GM18505 (cell line): ENCODE measurements around the gene OR4C15.
A peak's percentile ranks its signal among the peaks of the same experiment; 100 is the strongest.

Source experiments
- ATAC-seq: cut with Tn5 transposase; IDR thresholded peaks from one replicate; pipeline ENCODE4 v1.9.1; 2021; ENCODE audit not compliant: unreplicated experiment
- POLR2A ChIP-seq: IDR thresholded peaks from 4 replicates; pipeline ENCODE4 v1.6.1; 2011; ENCODE audit warnings: borderline replicate concordance; ENCODE audit not compliant: insufficient read depth, insufficient read length; ENCODE audit errors: extremely low read depth

Gene OR4C15

DNA sequence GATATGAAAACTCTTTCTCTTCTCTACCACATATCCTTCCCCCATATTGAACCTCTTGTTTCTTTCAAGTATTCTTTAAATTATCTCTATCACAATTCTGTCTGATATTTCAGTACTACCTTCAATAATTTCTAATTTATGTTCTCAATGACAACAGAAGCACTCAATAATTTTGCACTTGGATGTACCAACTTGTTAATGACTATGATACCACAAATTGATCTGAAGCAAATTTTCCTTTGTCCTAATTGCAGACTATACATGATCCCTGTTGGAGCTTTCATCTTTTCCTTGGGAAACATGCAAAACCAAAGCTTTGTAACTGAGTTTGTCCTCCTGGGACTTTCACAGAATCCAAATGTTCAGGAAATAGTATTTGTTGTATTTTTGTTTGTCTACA, at the start of gene OR4C15:
OR4C15 (plus strand) TSS at position 301 of the 400 bp plus-strand sequence; CDS start at position 301, 0 bp downstream.
- TF ChIP-seq POLR2A: no peak
- ATAC-seq: no peak

DNA sequence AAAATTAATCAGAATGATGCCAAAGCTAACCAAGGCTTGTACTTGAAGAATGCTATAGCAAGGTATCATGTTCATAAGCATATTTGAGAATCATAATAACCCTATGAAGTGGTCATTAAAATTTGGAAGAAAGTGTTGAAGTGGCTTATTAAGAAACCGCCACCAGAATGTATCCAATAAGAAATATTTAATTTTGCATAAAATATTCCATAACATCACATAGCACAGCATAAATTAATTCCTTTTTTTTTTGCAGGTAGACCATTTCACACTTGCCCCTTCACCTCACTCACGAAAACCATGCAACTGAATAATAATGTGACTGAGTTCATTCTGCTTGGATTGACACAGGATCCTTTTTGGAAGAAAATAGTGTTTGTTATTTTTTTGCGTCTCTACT, 17.6 kb downstream of the OR4C15 start, which contains the start of gene OR4C16:
OR4C16 (plus strand) TSS at position 301 of the 400 bp plus-strand sequence; CDS start at position 301, 0 bp downstream.
- TF ChIP-seq POLR2A: no peak
- ATAC-seq: no peak

DNA sequence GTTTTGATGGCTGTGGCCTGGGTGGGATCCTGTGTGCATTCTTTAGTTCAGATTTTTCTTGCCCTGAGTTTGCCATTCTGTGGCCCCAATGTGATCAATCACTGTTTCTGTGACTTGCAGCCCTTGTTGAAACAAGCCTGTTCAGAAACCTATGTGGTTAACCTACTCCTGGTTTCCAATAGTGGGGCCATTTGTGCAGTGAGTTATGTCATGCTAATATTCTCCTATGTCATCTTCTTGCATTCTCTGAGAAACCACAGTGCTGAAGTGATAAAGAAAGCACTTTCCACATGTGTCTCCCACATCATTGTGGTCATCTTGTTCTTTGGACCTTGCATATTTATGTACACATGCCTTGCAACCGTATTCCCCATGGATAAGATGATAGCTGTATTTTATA, 18.3 kb downstream of the OR4C15 start:
- ATAC-seq: peak; percentile 82
- no peak for TF ChIP-seq POLR2A
